K562 (cell line): ENCODE measurements around the gene IP6K1. TPM values are rescaled to one million over a fixed set of nuclear protein-coding genes. Genes with fewer than 3 reads are reported as not detected.

ENCODE experiments used
- CREB3L1 ChIP-seq: fragments of 450-650 bp; IDR thresholded peaks from 2 replicates; pipeline ENCODE4 v1.6.1; 2014; ENCODE audit warnings: low read depth, mild to moderate bottlenecking, moderate library complexity, borderline replicate concordance
- MAZ ChIP-seq, 2 experiments: fragments of 450-650 bp in 1 of 2; sonication (generic) in 1 of 2; formaldehyde crosslinking; IDR thresholded peaks in 1 of 2; conservative IDR thresholded peaks in 1 of 2; 2 replicates each; pipeline versions ENCODE4 v1.4.0 to v1.5.0; 2020; ENCODE audit warnings: mild to moderate bottlenecking in 1 of 2, missing genetic modification reagents in 1 of 2
- ZMIZ1 ChIP-seq, 2 experiments: fragments of 150-350 bp in 1 of 2; IDR thresholded peaks; 2 replicates each; pipeline ENCODE4 v1.6.1; 2012 to 2016; ENCODE audit warnings: low read depth in 2 of 2, low read length in 2 of 2, mild to moderate bottlenecking in 1 of 2, moderate library complexity in 1 of 2
- ZNF583 ChIP-seq: fragments of 250-450 bp; sonication (Bioruptor Pico); IDR thresholded peaks from 2 replicates; pipeline ENCODE4 v1.4.0; 2020
- polyA plus RNA-seq, 8 experiments: library from polyadenylated mRNA; depleted of rRNA in 4 of 8; stranded (reverse) in 5 of 8; unstranded in 3 of 8; fragments of >200 nt; fragmentation: Nextera tagmentation in 2 of 8; fragmentation: Illumina TruSeq in 1 of 8; extraction: Ambion mirVana in 2 of 8; extraction: Trizol in 1 of 8; gene quantifications; 2 replicates each; pipeline versions ENCODE4 v1.2.1 to v1.2.3, GENCODE V29; 2011 to 2014; ENCODE audit warnings: inconsistent platforms in 1 of 8, missing spikeins in 1 of 8
- total RNA-seq, 7 experiments: library from RNA; depleted of rRNA in 6 of 7; stranded (reverse); fragments of >200 nt in 6 of 7; fragmentation: Illumina TruSeq in 2 of 7; extraction: Trizol in 2 of 7; gene quantifications; 2 replicates each; pipeline versions ENCODE4 v1.2.1 to v1.2.3, GENCODE V29; 2011 to 2021; ENCODE audit warnings: low replicate concordance in 1 of 7
- TF ChIP-seq, protein P1 (sequence below): fragments of 200-800 bp; sonication (Bioruptor generic); IDR thresholded peaks from 2 replicates; pipeline ENCODE4 v1.6.1; 2017; ENCODE audit warnings: missing genetic modification characterization, missing compliant biosample characterization
- TF ChIP-seq, protein P2 (sequence below): fragments of 450-650 bp; IDR thresholded peaks from 2 replicates; pipeline ENCODE4 v1.6.1; 2017; ENCODE audit warnings: antibody characterized with exemption, mild to moderate bottlenecking
- TF ChIP-seq, protein P3 (sequence below): fragments of 200-800 bp; sonication (Bioruptor generic); IDR thresholded peaks from 2 replicates; pipeline ENCODE4 v1.6.1; 2017; ENCODE audit warnings: missing genetic modification characterization, missing compliant biosample characterization

The IP6K1 gene
- total and polyA plus RNA-seq, 9 of the 15 experiments (the other 6 are each of a cell fraction or from before 2014, with no cell fraction given), result 0.46 to 29.2 (median 13.1) TPM

- TF ChIP-seq ZMIZ1 (IDR thresholded peaks at IDR 0.05; ENCODE audit: low read depth in 2 of 2, low read length in 2 of 2) (no peak), ZNF583 (CRISPR knock-in tag) (peak; percentile 64; the same call in 1 of the 2 replicates), MAZ (CRISPR knock-in tag; conservative IDR thresholded peaks at IDR 0.05 in 1 of 2, IDR thresholded peaks at IDR 0.05 in 1 of 2) (peak; percentile 23 to 43; a peak in 3 of 4 replicates), CREB3L1 (no peak; the same call in 1 of the 2 replicates)
- TF ChIP-seq, protein P1, sequence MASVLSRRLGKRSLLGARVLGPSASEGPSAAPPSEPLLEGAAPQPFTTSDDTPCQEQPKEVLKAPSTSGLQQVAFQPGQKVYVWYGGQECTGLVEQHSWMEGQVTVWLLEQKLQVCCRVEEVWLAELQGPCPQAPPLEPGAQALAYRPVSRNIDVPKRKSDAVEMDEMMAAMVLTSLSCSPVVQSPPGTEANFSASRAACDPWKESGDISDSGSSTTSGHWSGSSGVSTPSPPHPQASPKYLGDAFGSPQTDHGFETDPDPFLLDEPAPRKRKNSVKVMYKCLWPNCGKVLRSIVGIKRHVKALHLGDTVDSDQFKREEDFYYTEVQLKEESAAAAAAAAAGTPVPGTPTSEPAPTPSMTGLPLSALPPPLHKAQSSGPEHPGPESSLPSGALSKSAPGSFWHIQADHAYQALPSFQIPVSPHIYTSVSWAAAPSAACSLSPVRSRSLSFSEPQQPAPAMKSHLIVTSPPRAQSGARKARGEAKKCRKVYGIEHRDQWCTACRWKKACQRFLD, result no peak
- TF ChIP-seq, protein P2, sequence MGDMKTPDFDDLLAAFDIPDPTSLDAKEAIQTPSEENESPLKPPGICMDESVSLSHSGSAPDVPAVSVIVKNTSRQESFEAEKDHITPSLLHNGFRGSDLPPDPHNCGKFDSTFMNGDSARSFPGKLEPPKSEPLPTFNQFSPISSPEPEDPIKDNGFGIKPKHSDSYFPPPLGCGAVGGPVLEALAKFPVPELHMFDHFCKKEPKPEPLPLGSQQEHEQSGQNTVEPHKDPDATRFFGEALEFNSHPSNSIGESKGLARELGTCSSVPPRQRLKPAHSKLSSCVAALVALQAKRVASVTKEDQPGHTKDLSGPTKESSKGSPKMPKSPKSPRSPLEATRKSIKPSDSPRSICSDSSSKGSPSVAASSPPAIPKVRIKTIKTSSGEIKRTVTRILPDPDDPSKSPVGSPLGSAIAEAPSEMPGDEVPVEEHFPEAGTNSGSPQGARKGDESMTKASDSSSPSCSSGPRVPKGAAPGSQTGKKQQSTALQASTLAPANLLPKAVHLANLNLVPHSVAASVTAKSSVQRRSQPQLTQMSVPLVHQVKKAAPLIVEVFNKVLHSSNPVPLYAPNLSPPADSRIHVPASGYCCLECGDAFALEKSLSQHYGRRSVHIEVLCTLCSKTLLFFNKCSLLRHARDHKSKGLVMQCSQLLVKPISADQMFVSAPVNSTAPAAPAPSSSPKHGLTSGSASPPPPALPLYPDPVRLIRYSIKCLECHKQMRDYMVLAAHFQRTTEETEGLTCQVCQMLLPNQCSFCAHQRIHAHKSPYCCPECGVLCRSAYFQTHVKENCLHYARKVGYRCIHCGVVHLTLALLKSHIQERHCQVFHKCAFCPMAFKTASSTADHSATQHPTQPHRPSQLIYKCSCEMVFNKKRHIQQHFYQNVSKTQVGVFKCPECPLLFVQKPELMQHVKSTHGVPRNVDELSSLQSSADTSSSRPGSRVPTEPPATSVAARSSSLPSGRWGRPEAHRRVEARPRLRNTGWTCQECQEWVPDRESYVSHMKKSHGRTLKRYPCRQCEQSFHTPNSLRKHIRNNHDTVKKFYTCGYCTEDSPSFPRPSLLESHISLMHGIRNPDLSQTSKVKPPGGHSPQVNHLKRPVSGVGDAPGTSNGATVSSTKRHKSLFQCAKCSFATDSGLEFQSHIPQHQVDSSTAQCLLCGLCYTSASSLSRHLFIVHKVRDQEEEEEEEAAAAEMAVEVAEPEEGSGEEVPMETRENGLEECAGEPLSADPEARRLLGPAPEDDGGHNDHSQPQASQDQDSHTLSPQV, result peak; percentile 96
- TF ChIP-seq, protein P3, sequence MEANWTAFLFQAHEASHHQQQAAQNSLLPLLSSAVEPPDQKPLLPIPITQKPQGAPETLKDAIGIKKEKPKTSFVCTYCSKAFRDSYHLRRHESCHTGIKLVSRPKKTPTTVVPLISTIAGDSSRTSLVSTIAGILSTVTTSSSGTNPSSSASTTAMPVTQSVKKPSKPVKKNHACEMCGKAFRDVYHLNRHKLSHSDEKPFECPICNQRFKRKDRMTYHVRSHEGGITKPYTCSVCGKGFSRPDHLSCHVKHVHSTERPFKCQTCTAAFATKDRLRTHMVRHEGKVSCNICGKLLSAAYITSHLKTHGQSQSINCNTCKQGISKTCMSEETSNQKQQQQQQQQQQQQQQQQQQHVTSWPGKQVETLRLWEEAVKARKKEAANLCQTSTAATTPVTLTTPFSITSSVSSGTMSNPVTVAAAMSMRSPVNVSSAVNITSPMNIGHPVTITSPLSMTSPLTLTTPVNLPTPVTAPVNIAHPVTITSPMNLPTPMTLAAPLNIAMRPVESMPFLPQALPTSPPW (CRISPR knock-in tag), result peak; percentile 69
Measured at GRCh38 chr3:49786357-49787181, at the start of gene IP6K1 (continued).
